HFFc6 (cell line): ENCODE measurements around the gene SHISA5. TPM values are rescaled to one million over a fixed set of nuclear protein-coding genes. Genes with fewer than 3 reads are reported as not detected.

ENCODE experiments used
- DNase-seq: peaks from one replicate; pipeline ENCODE4 v3.0.0-alpha.2; 2018
- H3K27ac Mint-ChIP-seq: 2 replicates; pipeline ENCODE4 v1.8.0; 2020; ENCODE audit warnings: mild to moderate bottlenecking, mixed read lengths
- H3K27me3 Mint-ChIP-seq: 2 replicates; pipeline ENCODE4 v1.8.0; 2021; ENCODE audit warnings: mild to moderate bottlenecking, moderate library complexity, mixed read lengths; ENCODE audit not compliant: insufficient read depth
- H3K36me3 Mint-ChIP-seq: 2 replicates; pipeline ENCODE4 v1.8.0; 2021; ENCODE audit warnings: low read depth, mixed read lengths
- H3K4me1 Mint-ChIP-seq: 2 replicates; pipeline ENCODE4 v1.8.0; 2020; ENCODE audit warnings: low read depth, mixed read lengths
- H3K4me3 Mint-ChIP-seq: 2 replicates; pipeline ENCODE4 v1.8.0; 2020; ENCODE audit warnings: mild to moderate bottlenecking, moderate library complexity, mixed read lengths
- H3K9me3 Mint-ChIP-seq: 2 replicates; pipeline ENCODE4 v1.8.0; 2020; ENCODE audit warnings: mild to moderate bottlenecking, mixed read lengths
- total RNA-seq, 6 experiments: library from RNA; stranded (reverse); fragmentation: NEBNext Ultra II Directional; extraction: Animal tissue kit (Norgen Biotek cat#: 25700); gene quantifications; 2 replicates in 1 of 6; 3 replicates in 5 of 6; pipeline ENCODE4 v1.2.3, GENCODE V29; 2021
- TF ChIP-seq, protein P1 (sequence below): fragments of 200-600 bp; sonication (generic); IDR thresholded peaks from 2 replicates; pipeline ENCODE4 v1.5.0; 2021; ENCODE audit warnings: antibody characterized with exemption, mild to moderate bottlenecking

The SHISA5 gene
- total RNA-seq, 6 experiments from 2014 or later: 266 to 286 (median 277) TPM

DNA sequence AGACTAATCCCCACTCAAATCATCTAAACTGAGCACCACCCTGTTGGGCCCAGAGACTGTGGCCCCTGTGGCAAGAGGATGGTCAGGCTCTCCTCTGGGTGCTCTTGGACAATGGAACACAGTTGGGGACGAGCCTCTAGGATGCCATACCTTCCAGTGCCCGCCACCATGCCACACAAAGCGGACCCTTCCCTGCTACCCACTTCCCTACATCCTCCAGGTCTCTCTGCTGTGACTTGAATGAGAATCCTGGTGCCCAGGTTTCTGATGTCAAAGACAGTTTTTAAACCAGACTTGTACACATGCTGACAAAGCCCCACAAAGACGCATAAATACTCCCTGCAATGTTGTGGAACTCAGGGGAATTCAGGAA is 68.8 kb downstream of the SHISA5 start:
- H3K4me3 Mint-ChIP-seq: no peak overlapping the region
- no peak for DNase-seq
- H3K27ac Mint-ChIP-seq: no peak overlapping the region; the same call in 1 of the 2 replicates
- no peaks in the 10 kb centered on the region for H3K27me3 Mint-ChIP-seq
- TF ChIP-seq, protein P1, sequence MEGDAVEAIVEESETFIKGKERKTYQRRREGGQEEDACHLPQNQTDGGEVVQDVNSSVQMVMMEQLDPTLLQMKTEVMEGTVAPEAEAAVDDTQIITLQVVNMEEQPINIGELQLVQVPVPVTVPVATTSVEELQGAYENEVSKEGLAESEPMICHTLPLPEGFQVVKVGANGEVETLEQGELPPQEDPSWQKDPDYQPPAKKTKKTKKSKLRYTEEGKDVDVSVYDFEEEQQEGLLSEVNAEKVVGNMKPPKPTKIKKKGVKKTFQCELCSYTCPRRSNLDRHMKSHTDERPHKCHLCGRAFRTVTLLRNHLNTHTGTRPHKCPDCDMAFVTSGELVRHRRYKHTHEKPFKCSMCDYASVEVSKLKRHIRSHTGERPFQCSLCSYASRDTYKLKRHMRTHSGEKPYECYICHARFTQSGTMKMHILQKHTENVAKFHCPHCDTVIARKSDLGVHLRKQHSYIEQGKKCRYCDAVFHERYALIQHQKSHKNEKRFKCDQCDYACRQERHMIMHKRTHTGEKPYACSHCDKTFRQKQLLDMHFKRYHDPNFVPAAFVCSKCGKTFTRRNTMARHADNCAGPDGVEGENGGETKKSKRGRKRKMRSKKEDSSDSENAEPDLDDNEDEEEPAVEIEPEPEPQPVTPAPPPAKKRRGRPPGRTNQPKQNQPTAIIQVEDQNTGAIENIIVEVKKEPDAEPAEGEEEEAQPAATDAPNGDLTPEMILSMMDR: no peak
- peaks cover 52% of the 10 kb centered on the region for H3K4me1 Mint-ChIP-seq
- peaks cover 6% of the 10 kb centered on the region for H3K36me3 Mint-ChIP-seq
- no peaks in the 10 kb centered on the region for H3K9me3 Mint-ChIP-seq

DNA sequence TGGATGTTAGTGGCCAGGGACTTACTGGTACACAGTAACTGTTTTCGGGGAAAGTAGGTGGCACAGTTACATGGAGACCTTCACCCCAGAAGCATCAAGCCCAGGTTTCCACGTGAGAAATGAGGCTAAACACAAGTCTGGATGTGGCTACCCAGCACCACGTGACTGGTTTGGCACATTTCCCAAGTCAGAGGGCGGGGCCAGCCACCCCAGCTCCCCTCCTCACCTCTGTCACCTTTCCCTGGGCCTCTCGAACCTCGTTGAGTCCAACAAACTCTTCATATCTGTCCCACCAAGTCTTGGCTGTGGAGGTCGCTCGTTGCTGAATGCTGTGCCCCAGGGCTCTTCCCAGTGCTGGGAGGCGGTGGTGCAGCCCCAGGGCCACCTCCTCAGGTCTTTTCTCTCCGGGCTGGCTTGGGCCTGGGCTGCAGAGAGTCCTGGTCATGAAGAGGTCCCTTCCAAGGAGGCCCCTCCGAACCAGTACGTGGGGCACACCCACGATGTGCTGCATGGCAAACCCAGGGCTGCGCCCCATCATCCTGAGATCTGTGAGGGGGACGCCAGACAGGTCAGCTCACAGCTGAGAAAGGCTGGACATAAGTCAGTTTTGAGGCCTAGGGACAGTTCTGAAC is 69.3 kb downstream of the SHISA5 start:
- peaks cover 6% of the 10 kb centered on the region for H3K36me3 Mint-ChIP-seq
- H3K9me3 Mint-ChIP-seq: no peaks in the 10 kb centered on the region
- peak overlapping the region; percentile 81 for H3K27ac Mint-ChIP-seq
- H3K4me1 Mint-ChIP-seq: peaks cover 53% of the 10 kb centered on the region
- no peak overlapping the region for H3K4me3 Mint-ChIP-seq
- H3K27me3 Mint-ChIP-seq: no peaks in the 10 kb centered on the region
- no peak for DNase-seq
- TF ChIP-seq, protein P1: no peak

DNA sequence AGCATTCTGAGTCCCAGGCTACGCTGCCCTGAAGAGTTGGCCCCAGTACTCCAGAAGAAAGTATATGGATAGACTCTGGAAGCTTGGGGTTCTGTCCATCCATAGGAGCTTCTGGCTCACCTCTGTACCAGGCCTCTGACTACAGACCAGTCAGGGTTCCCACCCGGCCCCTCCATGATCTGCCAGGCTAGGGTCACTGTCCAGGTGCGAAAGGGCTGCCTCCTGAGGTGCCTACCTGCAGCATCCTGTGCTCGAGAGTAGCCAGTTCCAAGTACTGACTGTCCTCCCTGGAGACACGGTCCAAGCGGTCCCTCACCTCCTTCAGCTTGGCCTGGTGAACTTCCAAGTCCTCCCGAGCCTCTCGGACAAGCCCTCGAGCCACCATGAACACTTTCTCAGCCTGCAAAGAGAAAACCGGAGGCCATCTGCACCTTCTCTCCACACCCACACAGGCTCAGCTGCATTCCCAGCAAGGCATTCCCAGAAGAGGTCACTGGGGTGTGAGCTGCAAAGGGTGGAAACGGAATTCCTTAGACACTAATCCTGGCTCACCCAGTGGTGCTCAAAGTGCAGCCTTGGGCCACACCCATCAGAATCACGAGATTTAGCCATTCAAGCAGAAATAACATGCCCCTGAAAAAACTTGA is 70.4 kb downstream of the SHISA5 start:
- TF ChIP-seq, protein P1: no peak
- Mint-ChIP-seq H3K27me3 (no peaks in the 10 kb centered on the region), H3K27ac (peak overlapping the region; percentile 81), H3K4me1 (peaks cover 45% of the 10 kb centered on the region), H3K36me3 (peaks cover 6% of the 10 kb centered on the region), H3K9me3 (no peaks in the 10 kb centered on the region), H3K4me3 (peak overlapping the region; percentile 65)
- DNase-seq: peak; percentile 49

DNA sequence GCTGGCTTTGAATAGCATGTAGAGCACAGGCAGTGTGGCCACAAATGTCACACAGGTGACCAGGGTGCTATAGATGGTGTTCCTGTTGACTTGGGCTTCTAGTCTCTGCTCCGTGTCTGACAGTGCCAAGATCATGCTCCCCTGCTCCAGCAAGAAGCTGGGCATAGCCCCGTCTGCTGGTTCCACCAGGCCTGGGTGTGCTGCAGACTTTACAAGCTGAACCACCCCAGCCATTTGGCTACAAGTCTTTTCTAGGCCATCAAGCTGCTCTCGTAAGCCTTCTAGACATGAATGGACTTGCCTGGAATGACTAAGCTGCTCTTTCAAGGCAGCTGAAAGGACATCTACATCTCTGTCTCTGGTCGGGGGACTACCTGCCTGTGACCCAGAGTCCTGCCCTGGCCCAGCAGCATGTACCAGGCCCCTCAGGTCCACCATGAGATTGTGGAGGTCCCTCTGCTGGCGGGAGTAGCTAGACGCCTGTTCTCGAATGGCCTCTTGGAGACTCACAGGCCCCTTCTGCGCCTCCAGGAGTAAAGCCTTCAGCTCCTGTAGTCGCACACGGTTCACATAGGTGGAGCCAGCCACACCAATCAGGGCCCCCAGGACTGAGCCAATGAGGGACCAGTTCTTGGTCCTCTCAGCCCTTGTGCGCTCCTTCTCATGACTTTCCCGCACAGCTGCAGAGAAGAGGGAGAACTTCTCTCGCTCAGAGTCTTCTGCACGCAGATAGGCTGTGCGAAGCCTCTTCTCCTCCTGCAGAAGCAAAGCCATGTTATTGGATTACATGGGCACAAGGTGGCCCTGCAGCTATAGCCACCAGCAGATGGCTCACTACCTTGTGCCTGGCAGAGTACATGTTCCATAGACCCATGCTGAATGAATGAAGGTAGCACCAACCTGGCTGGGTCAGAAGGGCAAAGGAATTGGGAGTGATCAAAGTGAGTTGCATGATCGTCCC is 71.3 kb downstream of the SHISA5 start:
- no peak for DNase-seq
- no peaks in the 10 kb centered on the region for H3K27me3 Mint-ChIP-seq
- peaks cover 6% of the 10 kb centered on the region for H3K36me3 Mint-ChIP-seq
- TF ChIP-seq, protein P1: peak; percentile 51
- H3K9me3 Mint-ChIP-seq: no peaks in the 10 kb centered on the region
- H3K4me1 Mint-ChIP-seq: peaks cover 49% of the 10 kb centered on the region
- peak overlapping the region; percentile 65; the same call in 1 of the 2 replicates for H3K4me3 Mint-ChIP-seq
- peak overlapping the region; percentile 61; the same call in 1 of the 2 replicates for H3K27ac Mint-ChIP-seq

DNA sequence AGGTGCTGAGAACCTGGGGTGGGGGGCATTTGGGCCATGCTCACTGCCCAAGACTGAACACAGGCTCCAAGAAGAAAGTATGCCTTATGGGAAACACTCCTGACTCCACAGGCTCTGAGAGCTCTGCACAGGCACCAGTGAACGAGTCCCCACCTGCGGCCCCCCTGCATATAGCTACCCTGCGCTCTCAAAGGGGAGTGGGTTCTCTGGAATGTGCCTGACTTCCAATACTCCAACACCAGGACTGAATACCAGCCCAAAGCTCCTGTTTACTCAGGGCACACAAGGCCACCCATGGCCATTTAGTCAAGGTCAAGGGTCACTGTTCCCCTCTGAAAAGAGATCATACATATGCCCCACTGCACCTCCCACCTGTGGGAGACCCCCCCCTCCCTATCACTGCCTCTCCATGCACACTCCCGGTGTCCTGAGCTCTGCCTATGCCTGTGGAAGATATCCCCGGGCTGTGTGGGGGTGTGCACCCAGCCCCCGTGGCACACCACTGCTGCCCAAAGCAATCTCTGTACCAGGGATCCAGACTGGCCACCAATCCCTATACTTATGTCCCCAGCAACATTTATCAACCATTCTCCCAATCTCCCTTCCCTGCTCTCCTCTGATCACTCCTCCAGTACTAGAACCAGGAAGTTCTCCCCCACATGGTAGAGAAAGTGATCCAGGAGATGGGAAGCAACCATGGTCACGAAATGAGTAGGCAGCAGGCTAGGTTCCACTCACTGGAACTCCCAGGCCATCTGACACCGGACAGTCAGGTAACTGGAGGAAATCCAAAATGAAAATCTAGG is 72.5 kb downstream of the SHISA5 start:
- Mint-ChIP-seq H3K27ac (peak overlapping the region; percentile 61), H3K9me3 (no peaks in the 10 kb centered on the region), H3K36me3 (peaks cover 6% of the 10 kb centered on the region), H3K27me3 (no peaks in the 10 kb centered on the region), H3K4me3 (no peak overlapping the region), H3K4me1 (peaks cover 59% of the 10 kb centered on the region)
- TF ChIP-seq, protein P1: no peak
- no peak for DNase-seq
